ENCODE measurements around the gene CDKAL1.

DNA sequence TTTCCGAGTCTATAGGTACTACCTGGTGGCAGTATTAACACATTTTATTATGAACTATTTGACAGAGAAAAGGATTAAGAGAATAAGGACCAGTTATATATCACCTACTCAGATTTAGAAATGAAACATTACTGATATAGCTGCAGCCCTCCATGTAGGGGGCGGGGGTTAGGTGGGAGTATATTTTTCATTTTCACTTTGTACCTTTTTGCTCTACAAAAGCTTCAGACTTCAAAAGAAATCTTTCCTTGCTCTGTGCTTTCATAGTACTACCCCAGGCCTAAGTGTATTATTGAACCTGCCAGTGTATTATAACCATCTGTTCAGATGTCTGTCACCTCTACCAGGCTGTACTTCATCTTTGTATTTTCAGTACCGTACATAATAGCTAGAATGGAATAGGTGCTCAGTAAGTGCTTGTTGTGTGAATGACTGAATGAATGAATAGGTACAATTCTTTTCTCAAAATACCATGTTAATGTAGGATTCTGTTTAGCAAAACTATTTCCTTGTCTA, 43.0 kb downstream of the CDKAL1 start:
- TF ChIP-seq THYN1 (CRISPR knock-in tag; IDR thresholded peaks at IDR 0.05; ENCODE audit: borderline replicate concordance, low read depth) (no peak), ZNF562 (CRISPR knock-in tag; IDR thresholded peaks at IDR 0.05; ENCODE audit: borderline replicate concordance) (no peak), HMGA1 (CRISPR knock-in tag; conservative IDR thresholded peaks at IDR 0.05) (no peak), POLR2A (IDR thresholded peaks at IDR 0.05; ENCODE audit: insufficient read depth in 1 of 2, low read depth in 2 of 2, low read length in 2 of 2) (no peak), RNF2 (conservative IDR thresholded peaks at IDR 0.05; ENCODE audit: low read depth) (no peak), ATF4 (CRISPR knock-in tag; IDR thresholded peaks at IDR 0.05) (no peak), ZSCAN20 (CRISPR knock-in tag; IDR thresholded peaks at IDR 0.05; ENCODE audit: borderline replicate concordance) (no peak), SALL1 (CRISPR knock-in tag; IDR thresholded peaks at IDR 0.05) (no peak), BCLAF1 (IDR thresholded peaks at IDR 0.05) (no peak)
